GM15510 (cell line): ENCODE data around the gene PPEF1.

Source experiments
- POLR2A ChIP-seq: IDR thresholded peaks from 3 replicates; pipeline ENCODE4 v1.6.1; 2011; ENCODE audit warnings: borderline replicate concordance; ENCODE audit not compliant: insufficient read length; ENCODE audit errors: extremely low read depth

Gene PPEF1

GRCh38 chrX:18707426-18708049 lies at the start of gene PPEF1:
Gene PPEF1 (plus strand): TSS chrX:18707645. CDS start chrX:18707781, 136 bp downstream.
- no peak for TF ChIP-seq POLR2A

GRCh38 chrX:18661273-18661672 lies 46.2 kb upstream of the PPEF1 start:
- no peak for TF ChIP-seq POLR2A

GRCh38 chrX:18664947-18665346 lies 42.5 kb upstream of the PPEF1 start:
- TF ChIP-seq POLR2A = no peak

- no peak for TF ChIP-seq POLR2A
These were observed 40.8 kb upstream of the PPEF1 start for GRCh38 chrX:18666614-18667013.

GRCh38 chrX:18668071-18668835 lies 39.2 kb upstream of the PPEF1 start:
- TF ChIP-seq POLR2A = no peak

GRCh38 chrX:18672008-18672407 lies 35.4 kb upstream of the PPEF1 start, which contains the start of gene RS1:
Gene RS1 (minus strand): TSS chrX:18672108. CDS start chrX:18672068, 40 bp downstream.
- TF ChIP-seq POLR2A = no peak

GRCh38 chrX:18674417-18674787 lies 33.0 kb upstream of the PPEF1 start:
- no peak for TF ChIP-seq POLR2A

- peak; percentile 50 for TF ChIP-seq POLR2A
These were observed 32.4 kb upstream of the PPEF1 start for GRCh38 chrX:18674788-18675735.

- TF ChIP-seq POLR2A = no peak
These were observed 31.4 kb upstream of the PPEF1 start for GRCh38 chrX:18676050-18676449.

GRCh38 chrX:18676470-18676869 lies 31.0 kb upstream of the PPEF1 start:
- no peak for TF ChIP-seq POLR2A

- TF ChIP-seq POLR2A = no peak
These were observed 30.1 kb upstream of the PPEF1 start for GRCh38 chrX:18677161-18677869.

GRCh38 chrX:18681996-18682395 lies 25.4 kb upstream of the PPEF1 start:
- no peak for TF ChIP-seq POLR2A

- TF ChIP-seq POLR2A = no peak
These were observed 24.5 kb upstream of the PPEF1 start for GRCh38 chrX:18682979-18683387.

GRCh38 chrX:18687856-18688495 lies 19.5 kb upstream of the PPEF1 start:
- no peak for TF ChIP-seq POLR2A

- TF ChIP-seq POLR2A = no peak
These were observed 16.0 kb upstream of the PPEF1 start for GRCh38 chrX:18691431-18691830.

- no peak for TF ChIP-seq POLR2A
These were observed 14.9 kb upstream of the PPEF1 start for GRCh38 chrX:18692541-18692940.
